Activated CD8-positive, alpha-beta T cell treated with anti-CD3 and anti-CD28 coated beads for 36 hours (primary cell): ENCODE results near the gene PLCE1. TPM values are rescaled to one million over a fixed set of nuclear protein-coding genes. Genes with fewer than 3 reads are reported as not detected.

Experiments used
- ATAC-seq: fragments of 200-7000 bp; cut with Tn5 transposase; one replicate; pipeline ENCODE4 v1.10.0; 2021; ENCODE audit warnings: mild to moderate bottlenecking, moderate library complexity
- CTCF ChIA-PET: fragments of 350-600 bp; sonication (Branson Sonifier 250); formaldehyde crosslinking; loops from one replicate; lab custom pipeline; 2021; ENCODE audit warnings: antibody characterized with exemption; lab: Charles Lee
- POLR2A ChIA-PET: fragments of 350-600 bp; sonication (Branson Sonifier 250); formaldehyde crosslinking; loops from one replicate; lab custom pipeline; 2021; ENCODE audit warnings: antibody characterized with exemption; lab: Charles Lee
- DNase-seq: peaks from one replicate; pipeline ENCODE4 v3.0.0-alpha.2; 2020
- H3K27ac Mint-ChIP-seq: one replicate; pipeline ENCODE4 v1.8.0; 2021; ENCODE audit warnings: mild to moderate bottlenecking, mixed read lengths
- H3K27me3 Mint-ChIP-seq: one replicate; pipeline ENCODE4 v1.8.0; 2021; ENCODE audit warnings: mixed read lengths
- H3K36me3 Mint-ChIP-seq: one replicate; pipeline ENCODE4 v1.8.0; 2021; ENCODE audit warnings: low read depth, mixed read lengths
- H3K4me1 Mint-ChIP-seq: one replicate; pipeline ENCODE4 v1.8.0; 2021; ENCODE audit warnings: low read depth, mixed read lengths
- H3K4me3 Mint-ChIP-seq: one replicate; pipeline ENCODE4 v1.8.0; 2021; ENCODE audit warnings: mild to moderate bottlenecking, moderate library complexity, mixed read lengths
- H3K9me3 Mint-ChIP-seq: one replicate; pipeline ENCODE4 v1.8.0; 2021; ENCODE audit warnings: mixed read lengths
- intact Hi-C: fragments of 100-400 bp; cut with micrococcal nuclease; formaldehyde crosslinking; loops from one replicate; pipeline ENCODE4 v1.10.0; 2022
- total RNA-seq, 2 experiments: library from RNA; stranded (reverse); gene quantifications; one replicate each; pipeline ENCODE4 v1.2.3, GENCODE V29; 2021
- TF ChIP-seq, protein P1 (sequence below): fragments of 200-600 bp; IDR thresholded peaks from one replicate; pipeline ENCODE4 v1.8.0; 2022; ENCODE audit warnings: antibody characterized with exemption, mild to moderate bottlenecking

Gene PLCE1
- not detected for total RNA-seq

DNA sequence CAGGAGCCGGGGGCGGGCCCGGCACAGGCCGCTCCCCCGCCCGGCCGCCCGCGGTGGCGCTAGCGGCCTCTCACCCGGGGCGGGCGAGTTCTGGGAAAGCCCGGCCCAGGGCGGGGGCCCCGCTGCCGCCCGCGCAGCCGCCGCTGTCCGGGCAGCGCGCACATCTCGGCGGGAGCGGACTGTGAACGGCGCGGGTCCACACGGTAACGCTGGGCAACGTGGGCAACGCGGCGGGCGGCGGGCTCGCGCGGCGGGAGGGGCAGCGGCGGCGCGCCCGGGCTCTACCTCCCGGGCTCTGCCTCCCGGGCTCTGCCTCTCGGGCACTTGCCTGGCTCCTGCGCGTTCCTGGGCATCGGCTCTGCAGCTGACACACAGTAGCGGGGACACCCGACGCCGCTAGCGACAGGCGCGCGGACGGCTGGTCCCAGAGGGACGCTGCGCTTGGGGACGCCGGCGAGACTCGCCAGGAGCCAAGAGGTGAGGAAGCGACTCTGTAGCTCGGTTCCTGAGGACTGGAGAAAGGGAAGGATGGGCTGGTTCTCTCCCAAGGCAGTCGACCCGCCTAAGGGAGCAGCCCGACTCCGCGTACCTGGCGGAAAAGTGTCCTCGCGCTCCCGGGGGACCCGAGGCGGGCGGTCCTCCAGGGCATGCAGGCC lies at the start of gene PLCE1:
PLCE1 (plus strand) TSS at position 150 of the 656 bp plus-strand sequence. CDS start 37,116 bp downstream, outside the sequence.
- POLR2A ChIA-PET: no interaction called here
- no peaks in the 10 kb centered on the region for H3K36me3 Mint-ChIP-seq
- no peaks in the 10 kb centered on the region for H3K9me3 Mint-ChIP-seq
- no peak within 1 kb of the TSS for H3K4me3 Mint-ChIP-seq
- intact Hi-C loops: no loop called here
- DNase-seq (peak; percentile 3), ATAC-seq (peak; percentile 72)
- H3K27ac Mint-ChIP-seq: no peak within 1 kb of the TSS
- TF ChIP-seq, protein P1, sequence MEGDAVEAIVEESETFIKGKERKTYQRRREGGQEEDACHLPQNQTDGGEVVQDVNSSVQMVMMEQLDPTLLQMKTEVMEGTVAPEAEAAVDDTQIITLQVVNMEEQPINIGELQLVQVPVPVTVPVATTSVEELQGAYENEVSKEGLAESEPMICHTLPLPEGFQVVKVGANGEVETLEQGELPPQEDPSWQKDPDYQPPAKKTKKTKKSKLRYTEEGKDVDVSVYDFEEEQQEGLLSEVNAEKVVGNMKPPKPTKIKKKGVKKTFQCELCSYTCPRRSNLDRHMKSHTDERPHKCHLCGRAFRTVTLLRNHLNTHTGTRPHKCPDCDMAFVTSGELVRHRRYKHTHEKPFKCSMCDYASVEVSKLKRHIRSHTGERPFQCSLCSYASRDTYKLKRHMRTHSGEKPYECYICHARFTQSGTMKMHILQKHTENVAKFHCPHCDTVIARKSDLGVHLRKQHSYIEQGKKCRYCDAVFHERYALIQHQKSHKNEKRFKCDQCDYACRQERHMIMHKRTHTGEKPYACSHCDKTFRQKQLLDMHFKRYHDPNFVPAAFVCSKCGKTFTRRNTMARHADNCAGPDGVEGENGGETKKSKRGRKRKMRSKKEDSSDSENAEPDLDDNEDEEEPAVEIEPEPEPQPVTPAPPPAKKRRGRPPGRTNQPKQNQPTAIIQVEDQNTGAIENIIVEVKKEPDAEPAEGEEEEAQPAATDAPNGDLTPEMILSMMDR: no peak
- CTCF ChIA-PET: no interaction called here
- peaks cover 49% of the 10 kb centered on the region for H3K27me3 Mint-ChIP-seq
- no peaks in the 10 kb centered on the region for H3K4me1 Mint-ChIP-seq

DNA sequence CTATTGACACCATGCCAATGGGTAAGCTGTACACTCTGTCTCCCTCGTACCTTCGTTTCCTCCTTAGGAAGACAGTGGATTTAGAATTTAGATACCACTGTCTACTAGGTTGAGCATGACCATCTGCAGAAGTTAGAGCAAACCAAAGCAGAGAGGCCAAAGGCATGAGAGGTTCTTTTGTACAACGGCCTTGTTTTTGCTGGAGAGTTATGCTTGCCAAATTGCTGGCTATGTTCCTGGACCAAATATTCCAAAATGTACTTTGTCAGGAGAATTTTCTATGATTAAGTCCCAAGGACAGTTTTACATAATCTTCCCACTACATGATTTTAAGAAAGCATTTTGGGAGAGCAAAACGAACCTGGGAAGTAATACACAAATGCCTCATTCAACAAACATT lies 47.9 kb upstream of the PLCE1 start:
- TF ChIP-seq, protein P1: no peak
- Mint-ChIP-seq H3K4me1 (no peaks in the 10 kb centered on the region), H3K4me3 (no peak overlapping the region), H3K36me3 (no peaks in the 10 kb centered on the region), H3K27ac (no peak overlapping the region), H3K27me3 (no peaks in the 10 kb centered on the region), H3K9me3 (no peaks in the 10 kb centered on the region)
- ChIA-PET POLR2A (no interaction called here), CTCF (no interaction called here)
- ATAC-seq (no peak), DNase-seq (no peak)
- intact Hi-C loops: no loop called here

GRCh38 chr10:93947055-93947454 lies 46.7 kb upstream of the PLCE1 start:
- no peak for ATAC-seq
- intact Hi-C loops: no loop called here
- no peak overlapping the region for H3K4me3 Mint-ChIP-seq
- TF ChIP-seq, protein P1: no peak
- no peaks in the 10 kb centered on the region for H3K4me1 Mint-ChIP-seq
- no peaks in the 10 kb centered on the region for H3K9me3 Mint-ChIP-seq
- CTCF ChIA-PET: no interaction called here
- no peak overlapping the region for H3K27ac Mint-ChIP-seq
- POLR2A ChIA-PET: no interaction called here
- no peaks in the 10 kb centered on the region for H3K27me3 Mint-ChIP-seq
- no peak for DNase-seq
- no peaks in the 10 kb centered on the region for H3K36me3 Mint-ChIP-seq

DNA sequence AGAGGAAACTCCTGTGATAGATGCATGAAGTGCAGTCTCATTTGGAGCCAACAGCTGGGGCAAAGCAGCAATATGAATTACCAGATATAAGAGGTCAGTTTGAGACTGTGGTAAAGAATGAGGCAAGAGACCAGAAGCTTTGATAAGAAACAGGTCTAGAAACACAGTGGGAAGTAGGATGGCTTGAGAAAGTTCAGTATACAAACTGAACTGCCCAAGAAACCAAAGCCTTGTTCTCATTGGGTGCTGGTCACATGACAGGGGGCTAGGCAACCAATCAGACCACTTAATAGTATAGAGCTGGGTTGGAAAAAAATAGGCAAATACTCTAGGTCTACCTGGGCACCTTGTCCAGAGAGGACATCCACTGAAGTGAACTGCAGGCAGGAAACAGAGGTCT lies 46.2 kb upstream of the PLCE1 start:
- no peaks in the 10 kb centered on the region for H3K27me3 Mint-ChIP-seq
- H3K27ac Mint-ChIP-seq: no peak overlapping the region
- intact Hi-C loops: no loop called here
- H3K36me3 Mint-ChIP-seq: no peaks in the 10 kb centered on the region
- ATAC-seq (no peak), DNase-seq (no peak)
- no peak overlapping the region for H3K4me3 Mint-ChIP-seq
- H3K9me3 Mint-ChIP-seq: no peaks in the 10 kb centered on the region
- ChIA-PET CTCF (no interaction called here), POLR2A (no interaction called here)
- no peaks in the 10 kb centered on the region for H3K4me1 Mint-ChIP-seq
- TF ChIP-seq, protein P1: no peak

- Mint-ChIP-seq H3K9me3 (no peaks in the 10 kb centered on the region), H3K27ac (no peak overlapping the region), H3K4me1 (no peaks in the 10 kb centered on the region), H3K36me3 (no peaks in the 10 kb centered on the region), H3K27me3 (no peaks in the 10 kb centered on the region), H3K4me3 (no peak overlapping the region)
- ChIA-PET POLR2A (no interaction called here), CTCF (no interaction called here)
- TF ChIP-seq, protein P1: no peak
- intact Hi-C loops: no loop called here
- no peak for ATAC-seq
- DNase-seq: no peak
Observed at GRCh38 chr10:93951905-93952304, 41.8 kb upstream of the PLCE1 start.
